K562 (cell line): Measurements from ENCODE around the gene ATP5F1D.

Source experiments
- CEBPB ChIP-seq: fragments of 450-650 bp; IDR thresholded peaks from 2 replicates; pipeline ENCODE4 v1.6.1; 2016; ENCODE audit warnings: missing genetic modification characterization, missing compliant biosample characterization
- POLR2AphosphoS5 ChIP-seq: IDR thresholded peaks from 2 replicates; pipeline ENCODE4 v1.6.1; 2011; ENCODE audit warnings: mild to moderate bottlenecking, low read depth, low read length, moderate library complexity; ENCODE audit not compliant: control insufficient read depth, insufficient read depth
- ZNF354B ChIP-seq: fragments of 250-450 bp; sonication (Bioruptor Pico); IDR thresholded peaks from 2 replicates; pipeline ENCODE4 v1.4.0; 2020
- TF ChIP-seq, protein P1 (sequence below), 3 experiments: IDR thresholded peaks in 2 of 3; conservative IDR thresholded peaks in 1 of 3; 2 replicates each; pipeline ENCODE4 v1.5.1; 2011 to 2012; ENCODE audit warnings: low read length in 3 of 3, mild to moderate bottlenecking in 3 of 3, control low read depth in 2 of 3, improper control_type of control experiment in 1 of 3, inconsistent platforms in 1 of 3, low read depth in 1 of 3, mixed read lengths in 1 of 3, moderate library complexity in 1 of 3; ENCODE audit not compliant: insufficient read depth in 2 of 3

DNA sequence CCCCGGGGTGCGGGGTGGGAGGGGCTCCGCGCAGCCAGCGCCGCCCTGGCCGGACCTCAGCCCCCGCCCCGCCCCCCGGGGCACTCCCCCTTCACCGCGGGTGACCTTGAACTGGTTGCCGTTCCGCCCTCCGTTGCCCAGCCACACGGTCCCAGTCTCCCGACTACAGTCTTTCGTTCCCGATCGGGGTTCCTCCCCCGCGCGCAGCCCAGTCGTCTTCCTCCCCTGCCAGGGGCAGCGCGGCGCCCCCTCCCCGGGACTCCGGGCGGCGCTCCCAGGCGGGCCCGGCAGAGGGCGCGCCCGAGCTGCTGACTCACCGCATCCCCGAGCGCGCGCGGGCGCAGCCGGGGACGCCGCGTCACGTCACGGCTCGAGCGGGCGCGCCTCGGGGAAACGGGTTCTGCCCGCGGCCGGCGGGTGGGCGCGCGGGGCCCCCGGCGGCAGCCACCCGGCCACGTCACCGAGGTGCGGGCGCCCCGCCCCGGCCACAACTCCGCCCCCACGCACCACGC lies 7.3 kb downstream of the ATP5F1D start:
- no peak for TF ChIP-seq POLR2AphosphoS5
- TF ChIP-seq ZNF354B: no peak
- TF ChIP-seq, protein P1, sequence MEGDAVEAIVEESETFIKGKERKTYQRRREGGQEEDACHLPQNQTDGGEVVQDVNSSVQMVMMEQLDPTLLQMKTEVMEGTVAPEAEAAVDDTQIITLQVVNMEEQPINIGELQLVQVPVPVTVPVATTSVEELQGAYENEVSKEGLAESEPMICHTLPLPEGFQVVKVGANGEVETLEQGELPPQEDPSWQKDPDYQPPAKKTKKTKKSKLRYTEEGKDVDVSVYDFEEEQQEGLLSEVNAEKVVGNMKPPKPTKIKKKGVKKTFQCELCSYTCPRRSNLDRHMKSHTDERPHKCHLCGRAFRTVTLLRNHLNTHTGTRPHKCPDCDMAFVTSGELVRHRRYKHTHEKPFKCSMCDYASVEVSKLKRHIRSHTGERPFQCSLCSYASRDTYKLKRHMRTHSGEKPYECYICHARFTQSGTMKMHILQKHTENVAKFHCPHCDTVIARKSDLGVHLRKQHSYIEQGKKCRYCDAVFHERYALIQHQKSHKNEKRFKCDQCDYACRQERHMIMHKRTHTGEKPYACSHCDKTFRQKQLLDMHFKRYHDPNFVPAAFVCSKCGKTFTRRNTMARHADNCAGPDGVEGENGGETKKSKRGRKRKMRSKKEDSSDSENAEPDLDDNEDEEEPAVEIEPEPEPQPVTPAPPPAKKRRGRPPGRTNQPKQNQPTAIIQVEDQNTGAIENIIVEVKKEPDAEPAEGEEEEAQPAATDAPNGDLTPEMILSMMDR (IDR thresholded peaks at IDR 0.05 in 2 of 3, conservative IDR thresholded peaks at IDR 0.05 in 1 of 3; ENCODE audit: insufficient read depth in 2 of 3, low read depth in 1 of 3, low read length in 3 of 3): peak; percentile 69 to 85 (median 74)
- TF ChIP-seq CEBPB (tag): no peak
